PC-9 (cell line): ENCODE measurements around the gene PHLPP1. TPM values are rescaled to one million over a fixed set of nuclear protein-coding genes. Genes with fewer than 3 reads are reported as not detected.
A peak's percentile ranks its signal among the peaks of the same experiment; 100 is the strongest.

ENCODE experiments used
- BruUV-seq: library from RNA; stranded (reverse); fragments of 400-500 nt; replicated peaks from 2 replicates; lab custom pipeline; 2021; lab: Mats Ljungman, UMichigan
- CTCF ChIA-PET: fragments of 300-600 bp; sonication (Branson Sonifier 250); formaldehyde crosslinking; loops from one replicate; lab custom pipeline; 2022; ENCODE audit warnings: antibody characterized with exemption; lab: Charles Lee
- POLR2A ChIA-PET: fragments of 300-600 bp; sonication (Branson Sonifier 250); formaldehyde crosslinking; loops from one replicate; lab custom pipeline; 2022; ENCODE audit warnings: antibody characterized with exemption; ENCODE audit not compliant: unreplicated experiment; lab: Charles Lee
- DNase-seq, 2 experiments: peaks; one replicate each; pipeline versions ENCODE4 v3.0.0 to v3.0.0-alpha.2; 2015 to 2022; ENCODE audit warnings: mixed read lengths in 1 of 2
- H2AFZ ChIP-seq: fragments of 200-600 bp; sonication (generic); 2 replicates; pipeline ENCODE4 v1.8.1; 2017; ENCODE audit warnings: antibody characterized with exemption
- H3F3A ChIP-seq: fragments of 200-600 bp; sonication (generic); 2 replicates; pipeline ENCODE4 v1.8.1; 2017; ENCODE audit warnings: antibody characterized with exemption, mild to moderate bottlenecking, low read depth; ENCODE audit not compliant: insufficient read depth
- H3K27ac ChIP-seq: fragments of 200-600 bp; sonication (generic); 2 replicates; pipeline ENCODE4 v1.6.1; 2016; ENCODE audit warnings: mixed run types
- H3K27me3 ChIP-seq: fragments of 200-600 bp; sonication (generic); 2 replicates; pipeline ENCODE4 v1.6.1; 2016; ENCODE audit warnings: low read depth, mixed run types; ENCODE audit not compliant: insufficient read depth
- H3K36me3 ChIP-seq: fragments of 200-600 bp; sonication (generic); 2 replicates; pipeline ENCODE4 v1.6.1; 2016; ENCODE audit warnings: low read depth, mixed run types
- H3K4me1 ChIP-seq: fragments of 200-600 bp; sonication (generic); replicated peaks from 2 replicates; pipeline ENCODE4 v1.6.1; 2016; ENCODE audit warnings: mixed run types; ENCODE audit not compliant: insufficient read depth
- H3K4me2 ChIP-seq: fragments of 200-600 bp; sonication (generic); 2 replicates; pipeline ENCODE4 v1.6.1; 2017; ENCODE audit warnings: mixed run types
- H3K4me3 ChIP-seq: fragments of 200-600 bp; sonication (generic); 2 replicates; pipeline ENCODE4 v1.6.1; 2016; ENCODE audit warnings: mixed run types
- H3K79me2 ChIP-seq: fragments of 200-600 bp; sonication (generic); 2 replicates; pipeline ENCODE4 v1.6.1; 2017; ENCODE audit warnings: low read depth, mixed run types
- H3K9me2 ChIP-seq: fragments of 200-600 bp; sonication (generic); 2 replicates; pipeline ENCODE4 v1.8.1; 2017; ENCODE audit warnings: mild to moderate bottlenecking; ENCODE audit not compliant: insufficient read depth
- H3K9me3 ChIP-seq: fragments of 200-600 bp; sonication (generic); 2 replicates; pipeline ENCODE4 v1.8.1; 2016; ENCODE audit warnings: low read depth; ENCODE audit not compliant: insufficient read depth
- H4K20me1 ChIP-seq: fragments of 200-600 bp; sonication (generic); 2 replicates; pipeline ENCODE4 v1.8.1; 2017; ENCODE audit not compliant: insufficient read depth
- EZH2 ChIP-seq: fragments of 200-600 bp; sonication (generic); IDR thresholded peaks from 2 replicates; pipeline ENCODE4 v1.8.0; 2017; ENCODE audit warnings: antibody characterized with exemption, low read depth
- intact Hi-C: fragments of 100-400 bp; cut with micrococcal nuclease; formaldehyde crosslinking; loops from one replicate; pipeline ENCODE4 v1.10.0; 2022; ENCODE audit not compliant: unreplicated experiment
- total RNA-seq: library from RNA; stranded (reverse); gene quantifications from 2 replicates; pipeline ENCODE4 v1.2.3, GENCODE V29; 2021
- TF ChIP-seq, protein P1 (sequence below): fragments of 200-600 bp; sonication (generic); conservative IDR thresholded peaks from 2 replicates; pipeline ENCODE4 v1.6.1; 2017; ENCODE audit warnings: mixed run types, antibody characterized with exemption, mild to moderate bottlenecking, moderate library complexity

Gene PHLPP1
- total RNA-seq, 1 experiment from 2014 or later: 21.1 TPM

DNA sequence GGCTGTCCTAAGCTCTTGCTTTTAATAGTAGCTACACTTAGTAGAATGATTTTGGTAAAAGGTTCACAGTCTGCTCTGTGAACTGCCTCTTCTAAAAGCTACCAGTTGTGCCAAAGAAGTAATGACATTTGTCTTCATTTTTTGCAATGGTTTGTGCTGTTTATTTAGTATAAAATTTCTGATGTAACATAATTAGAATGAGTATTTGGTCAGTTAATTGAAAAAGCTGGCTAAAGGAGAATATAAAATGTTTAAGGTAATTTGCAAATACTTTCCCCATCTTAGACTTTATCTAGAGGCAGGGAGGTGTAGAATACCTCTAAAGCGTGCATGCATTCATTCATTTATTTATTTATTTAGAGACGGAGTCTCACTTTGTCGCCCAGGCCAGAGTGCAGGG lies 71.3 kb downstream of the PHLPP1 start:
- no TSS peak for BruUV-seq
- Histone ChIP-seq H3K27ac (no peak overlapping the region), H3K36me3 (no peaks in the 10 kb centered on the region), H2AFZ (no peak overlapping the region), H3K4me1 (peaks cover 30% of the 10 kb centered on the region), H3K9me2 (no peaks in the 10 kb centered on the region), H3K4me3 (no peak overlapping the region), H3K4me2 (no peak overlapping the region), H3K79me2 (peaks cover 89% of the 10 kb centered on the region), H3K9me3 (no peaks in the 10 kb centered on the region), H3K27me3 (no peaks in the 10 kb centered on the region), H4K20me1 (no peaks in the 10 kb centered on the region), H3F3A (peaks cover 11% of the 10 kb centered on the region)
- ChIA-PET POLR2A (no interaction called here), CTCF (no interaction called here)
- intact Hi-C loops: loop anchor here (10.0 kb wide), 1 partner anchor 72 kb away; the partner anchor contains the start of gene PHLPP1
- TF ChIP-seq EZH2: no peak
- TF ChIP-seq, protein P1, sequence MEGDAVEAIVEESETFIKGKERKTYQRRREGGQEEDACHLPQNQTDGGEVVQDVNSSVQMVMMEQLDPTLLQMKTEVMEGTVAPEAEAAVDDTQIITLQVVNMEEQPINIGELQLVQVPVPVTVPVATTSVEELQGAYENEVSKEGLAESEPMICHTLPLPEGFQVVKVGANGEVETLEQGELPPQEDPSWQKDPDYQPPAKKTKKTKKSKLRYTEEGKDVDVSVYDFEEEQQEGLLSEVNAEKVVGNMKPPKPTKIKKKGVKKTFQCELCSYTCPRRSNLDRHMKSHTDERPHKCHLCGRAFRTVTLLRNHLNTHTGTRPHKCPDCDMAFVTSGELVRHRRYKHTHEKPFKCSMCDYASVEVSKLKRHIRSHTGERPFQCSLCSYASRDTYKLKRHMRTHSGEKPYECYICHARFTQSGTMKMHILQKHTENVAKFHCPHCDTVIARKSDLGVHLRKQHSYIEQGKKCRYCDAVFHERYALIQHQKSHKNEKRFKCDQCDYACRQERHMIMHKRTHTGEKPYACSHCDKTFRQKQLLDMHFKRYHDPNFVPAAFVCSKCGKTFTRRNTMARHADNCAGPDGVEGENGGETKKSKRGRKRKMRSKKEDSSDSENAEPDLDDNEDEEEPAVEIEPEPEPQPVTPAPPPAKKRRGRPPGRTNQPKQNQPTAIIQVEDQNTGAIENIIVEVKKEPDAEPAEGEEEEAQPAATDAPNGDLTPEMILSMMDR: no peak
- DNase-seq: no peak

DNA sequence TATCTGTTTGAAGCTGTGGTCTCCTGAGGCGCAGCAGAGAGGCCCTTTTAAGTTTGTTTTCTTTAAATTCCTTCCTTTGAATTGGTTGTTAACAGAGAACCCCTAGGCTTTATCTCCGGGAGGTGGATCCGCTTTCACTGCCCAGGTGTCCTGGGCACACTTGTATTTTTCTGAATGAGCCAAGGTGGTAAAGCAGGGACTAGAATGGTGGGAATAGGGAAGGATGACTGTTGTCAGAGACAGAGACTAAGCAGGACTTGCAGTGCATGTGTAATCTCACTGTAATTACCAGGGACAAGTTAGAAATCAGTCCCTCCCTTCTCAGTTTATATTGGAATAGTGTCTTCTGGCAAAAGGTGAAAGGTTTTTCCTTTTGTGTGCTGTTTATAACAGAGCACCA lies 72.8 kb downstream of the PHLPP1 start:
- Histone ChIP-seq H3K27ac (no peak overlapping the region), H3K9me3 (no peaks in the 10 kb centered on the region), H2AFZ (no peak overlapping the region), H3K36me3 (no peaks in the 10 kb centered on the region), H3K4me2 (peak overlapping the region; percentile 23; the same call in 1 of the 2 replicates), H4K20me1 (no peaks in the 10 kb centered on the region), H3K79me2 (peaks cover 84% of the 10 kb centered on the region), H3K9me2 (no peaks in the 10 kb centered on the region), H3K4me1 (peaks cover 20% of the 10 kb centered on the region), H3K27me3 (no peaks in the 10 kb centered on the region), H3F3A (no peaks in the 10 kb centered on the region), H3K4me3 (no peak overlapping the region)
- DNase-seq: no peak
- CTCF ChIA-PET: no interaction called here
- no peak for TF ChIP-seq EZH2
- TF ChIP-seq, protein P1: no peak
- POLR2A ChIA-PET: interaction anchor here (0.6 kb wide), 1 partner anchor 85 kb away, joined by 5 read pairs; no protein-coding TSS in a partner anchor
- BruUV-seq: no TSS peak
- intact Hi-C loops: loop anchor here (10.0 kb wide), 1 partner anchor 73 kb away; the partner anchor contains the start of gene PHLPP1

DNA sequence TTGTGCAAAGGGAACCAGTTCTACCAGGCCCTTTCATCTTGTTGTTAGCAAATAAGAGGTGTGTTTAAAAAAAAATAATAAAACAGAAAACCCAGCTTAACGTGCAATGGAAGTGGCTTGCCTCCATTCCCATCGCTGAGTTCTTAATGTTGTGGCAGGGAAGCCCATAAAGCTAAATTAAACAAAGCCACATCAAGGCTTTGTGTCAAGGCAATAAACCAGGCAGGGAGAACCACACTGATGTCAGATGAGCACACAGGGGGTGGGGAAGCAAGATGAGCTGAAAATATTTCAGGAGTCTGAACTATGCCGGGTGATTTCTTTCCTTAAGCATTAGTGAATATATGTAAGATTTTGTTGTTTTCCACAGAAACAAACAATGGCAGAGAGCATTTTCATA lies 73.5 kb downstream of the PHLPP1 start:
- peaks cover 81% of the 10 kb centered on the region for H3K79me2 ChIP-seq
- no peaks in the 10 kb centered on the region for H3K27me3 ChIP-seq
- BruUV-seq: no TSS peak
- no peak overlapping the region for H3K4me3 ChIP-seq
- POLR2A ChIA-PET: interaction anchor here (0.6 kb wide), 1 partner anchor 85 kb away, joined by 5 read pairs; no protein-coding TSS in a partner anchor
- H3K9me2 ChIP-seq: no peaks in the 10 kb centered on the region
- H3K4me1 ChIP-seq: peaks cover 28% of the 10 kb centered on the region
- peak overlapping the region; percentile 23; the same call in 1 of the 2 replicates for H3K4me2 ChIP-seq
- no peak overlapping the region for H3K27ac ChIP-seq
- H2AFZ ChIP-seq: no peak overlapping the region
- no peaks in the 10 kb centered on the region for H4K20me1 ChIP-seq
- intact Hi-C loops: loop anchor here (10.0 kb wide), 1 partner anchor 74 kb away; the partner anchor contains the start of gene PHLPP1
- no peak for DNase-seq
- CTCF ChIA-PET: no interaction called here
- H3K9me3 ChIP-seq: no peaks in the 10 kb centered on the region
- H3F3A ChIP-seq: no peaks in the 10 kb centered on the region
- TF ChIP-seq, protein P1: no peak
- no peak for TF ChIP-seq EZH2
- H3K36me3 ChIP-seq: no peaks in the 10 kb centered on the region
